Urothelium cell line (cell line): ENCODE results near the gene TRIM39.
"Not testable (repeated sequence)": the region's sequence is repeated elsewhere in the genome, so short reads cannot be mapped to it uniquely, and the experiment has no call there.

Experiments
- DNase-seq: peaks from one replicate; pipeline ENCODE4 v3.0.0; 2011; ENCODE audit warnings: low spot score, mixed read lengths
- FAIRE-seq: peaks from 2 replicates; lab custom pipeline; 2011; peaks lifted over from hg19 to GRCh38; lab: Jason Lieb, UNC

TRIM39 gene

DNA sequence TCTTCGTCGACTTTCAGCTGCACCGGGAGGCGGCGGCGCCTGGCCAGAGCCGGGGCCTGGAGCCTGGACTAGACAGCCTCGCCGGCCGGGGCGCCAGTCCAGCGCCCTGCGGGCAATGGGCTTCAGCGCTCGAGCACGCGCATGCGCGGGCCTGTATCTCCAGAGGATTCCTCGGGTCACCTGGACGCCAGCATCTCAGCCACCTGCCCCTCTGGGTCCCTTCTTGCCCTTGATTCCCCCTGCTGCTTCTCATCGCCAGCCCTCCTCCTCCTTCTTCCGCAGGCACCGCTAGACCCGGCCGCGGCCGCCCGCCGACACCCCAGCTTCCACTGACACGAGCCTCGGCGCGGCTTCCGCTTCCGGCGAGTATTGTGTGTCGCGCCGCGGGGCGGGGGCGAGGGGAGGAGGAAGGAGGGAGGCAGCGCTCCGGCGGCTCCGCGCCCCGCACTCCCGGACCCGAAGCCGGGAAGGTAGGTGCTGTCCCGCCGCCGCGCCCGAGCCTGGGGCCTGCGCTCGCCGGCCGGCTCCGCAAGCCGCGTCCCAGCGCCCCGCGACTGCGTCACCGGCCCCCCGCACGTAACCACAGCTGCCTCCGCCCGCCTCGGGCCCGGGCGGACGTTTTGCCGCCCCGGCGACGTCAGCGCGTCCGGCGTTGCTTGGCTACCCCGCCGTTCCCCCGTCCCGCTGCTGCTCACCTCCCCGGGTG lies at the start of gene TRIM39:
Gene TRIM39, plus strand, starts transcription at position 402 of the 706 bp plus-strand sequence. CDS start 2,391 bp downstream, outside the sequence.
- DNase-seq (peak; percentile 89), FAIRE-seq (peak; percentile 76)

DNA sequence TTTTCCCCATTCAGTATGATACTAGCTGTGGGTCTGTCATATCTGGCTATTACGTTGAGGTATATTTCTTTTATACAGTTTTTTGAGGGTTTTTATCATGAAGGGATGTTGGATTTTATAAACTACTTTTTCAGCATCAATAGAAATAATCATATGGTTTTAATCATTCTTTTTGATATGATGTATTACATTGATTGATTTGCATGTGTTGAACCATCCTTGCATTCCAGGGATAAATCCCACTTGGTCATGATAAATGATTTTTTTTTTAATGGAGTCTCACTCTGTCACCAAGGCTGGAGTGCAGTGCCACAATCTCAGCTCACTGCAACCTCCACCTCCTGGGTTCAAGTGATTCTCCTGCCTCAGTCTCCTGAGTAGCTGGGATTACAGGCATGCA lies 45.7 kb upstream of the TRIM39 start:
- DNase-seq, FAIRE-seq: not testable (repeated sequence)

DNA sequence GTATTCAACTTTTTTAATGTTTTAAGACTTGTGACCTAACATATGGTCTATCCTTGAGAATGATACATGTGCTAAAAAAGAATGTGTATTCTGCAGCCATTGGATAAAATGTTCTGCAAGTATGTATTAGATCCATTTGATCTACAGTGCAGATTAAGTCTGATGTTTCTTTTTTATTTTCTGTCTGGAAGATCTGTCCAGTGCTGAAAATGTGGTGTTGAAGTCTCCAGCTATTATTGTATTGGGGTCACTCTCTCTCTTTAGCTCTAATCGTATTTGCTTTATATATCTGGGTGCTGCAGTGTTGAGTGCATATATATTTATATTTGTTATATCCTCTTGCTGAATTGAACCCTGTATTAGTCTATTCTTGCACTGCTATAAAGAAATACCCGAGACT lies 44.2 kb upstream of the TRIM39 start:
- DNase-seq, result no peak
- no peak for FAIRE-seq

DNA sequence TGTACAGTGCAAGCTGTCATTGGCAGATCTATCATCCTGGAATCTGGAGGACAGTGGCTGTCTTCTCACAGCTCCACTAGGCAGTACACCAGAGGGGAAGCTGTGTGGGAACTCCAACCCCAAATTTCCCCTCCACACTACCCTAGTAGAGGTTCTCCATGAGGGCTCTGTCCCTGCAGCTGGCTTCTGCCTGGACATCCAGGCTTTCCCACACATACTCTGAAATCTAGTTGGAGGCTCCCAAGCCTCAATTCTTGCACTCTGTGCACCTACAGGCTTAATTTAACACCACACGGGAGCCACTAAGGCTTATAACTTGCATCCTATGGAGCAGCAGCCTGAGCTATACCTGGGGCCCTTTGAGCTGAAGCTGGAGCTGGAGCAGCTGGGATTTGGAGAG lies 43.0 kb upstream of the TRIM39 start:
- no peak for DNase-seq
- FAIRE-seq, result no peak

DNA sequence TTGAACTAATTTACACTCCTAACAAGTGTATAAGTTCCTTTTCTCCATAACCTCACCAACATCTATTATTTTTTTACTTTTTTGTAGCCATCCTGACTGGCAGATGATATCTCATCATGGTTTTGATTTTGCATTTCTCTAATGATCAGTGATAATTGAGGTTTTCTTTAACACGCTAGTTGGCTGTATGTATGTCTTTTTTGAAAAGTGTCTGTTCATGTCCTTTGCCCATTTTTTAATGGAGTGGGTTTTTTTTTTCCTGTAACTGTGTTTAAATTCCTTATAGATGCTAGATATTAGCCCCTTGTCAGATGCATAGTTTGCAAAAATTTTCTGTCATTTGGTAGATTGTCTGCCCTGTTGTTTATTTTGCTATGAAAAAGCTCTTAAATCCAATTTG lies 39.6 kb upstream of the TRIM39 start:
- FAIRE-seq (no peak), DNase-seq (no peak)

DNA sequence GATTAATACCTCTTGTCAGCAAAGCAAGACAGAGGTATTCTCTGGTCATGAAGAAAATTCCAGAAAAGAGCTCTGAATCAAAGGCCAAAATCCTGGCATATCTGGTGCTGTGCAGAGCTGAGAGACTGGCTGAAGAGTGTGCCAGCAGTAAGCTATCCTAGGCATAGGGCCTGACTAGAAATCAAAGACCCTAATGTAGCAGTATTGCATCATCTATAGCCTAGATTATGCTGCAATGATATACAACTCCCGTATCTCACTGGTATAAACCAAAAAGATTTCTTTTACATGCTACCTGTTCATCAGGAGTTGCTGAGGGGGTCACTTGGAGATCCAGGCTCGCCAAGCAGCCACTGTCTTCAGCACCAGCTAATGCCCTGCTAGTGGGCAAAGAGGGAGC lies 30.9 kb upstream of the TRIM39 start:
- FAIRE-seq (no peak), DNase-seq (no peak)

DNA sequence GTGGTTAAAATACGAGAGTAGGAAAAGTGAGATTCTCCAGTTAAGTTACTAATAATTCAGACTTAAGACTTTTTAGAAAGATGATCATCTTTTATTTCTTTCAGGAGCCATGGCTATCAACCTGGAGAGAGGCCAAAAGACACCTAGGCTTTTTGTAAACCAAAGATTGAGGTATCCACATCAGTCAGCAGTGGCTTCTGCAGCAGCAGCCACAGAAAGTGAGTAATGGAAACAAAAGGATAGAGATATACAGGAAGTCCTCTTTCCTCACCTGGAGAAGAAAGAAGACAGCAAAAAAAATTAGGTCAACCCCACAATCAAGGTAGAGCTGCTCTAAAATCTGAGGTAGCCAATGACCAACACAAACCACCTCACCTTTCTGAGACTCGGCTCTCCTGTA lies 22.7 kb upstream of the TRIM39 start:
- FAIRE-seq (no peak), DNase-seq (no peak)

DNA sequence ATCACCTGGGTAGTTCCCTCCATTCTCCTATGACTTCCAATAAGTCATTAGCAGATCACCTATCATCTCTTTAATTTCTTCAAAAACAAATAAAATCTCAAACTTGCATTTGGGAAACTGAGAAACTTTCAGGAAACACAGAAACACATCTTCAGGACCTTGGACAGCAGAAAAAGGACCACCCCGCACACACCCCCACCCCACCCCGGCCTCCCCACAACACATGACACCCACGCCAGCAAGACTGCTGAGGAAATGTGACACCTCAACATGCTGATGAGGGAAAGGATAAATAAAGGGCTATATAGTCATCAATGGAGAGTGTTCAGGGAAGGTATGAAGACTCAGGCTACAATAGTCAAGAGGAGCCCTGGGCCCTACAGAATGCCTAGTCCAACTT lies 15.6 kb upstream of the TRIM39 start:
- DNase-seq (no peak), FAIRE-seq (no peak)

DNA sequence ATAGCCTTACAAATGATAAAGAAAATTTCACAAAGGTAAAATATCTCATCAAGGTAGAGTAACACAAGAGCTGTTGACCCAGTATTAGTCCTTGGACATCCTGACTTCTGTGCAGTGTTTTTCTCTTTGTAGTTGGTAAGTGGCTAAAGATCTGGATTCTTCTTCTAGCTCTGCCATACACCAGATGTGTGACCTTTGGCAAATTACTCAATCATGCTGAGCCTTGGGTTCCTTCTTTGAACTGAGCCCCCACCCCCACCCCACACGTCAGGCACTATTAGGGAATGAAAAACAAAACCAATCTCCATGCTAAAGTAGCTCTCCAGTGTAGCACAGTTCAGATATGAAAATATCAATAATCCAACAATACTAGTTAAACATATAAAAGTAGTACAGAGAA lies 15.1 kb upstream of the TRIM39 start:
- no peak for FAIRE-seq
- no peak for DNase-seq

DNA sequence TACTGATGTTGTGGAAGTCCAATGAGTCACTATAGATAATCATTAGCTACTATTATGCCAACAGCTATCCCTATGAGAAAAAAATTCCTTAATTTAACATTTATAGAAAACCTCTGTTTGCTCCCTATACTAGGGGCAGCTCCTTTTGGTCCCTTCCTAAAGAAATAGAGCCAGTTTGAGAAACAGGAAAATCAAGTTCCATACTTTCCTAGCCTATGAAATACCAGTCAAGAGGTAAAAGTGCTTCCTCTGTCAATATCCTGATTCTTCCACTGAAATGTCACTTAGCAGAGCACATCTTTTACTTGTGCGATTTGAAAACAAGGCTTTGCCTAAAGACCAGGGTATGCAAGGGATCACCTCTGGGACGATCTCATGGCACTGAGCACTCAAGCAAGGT lies 14.5 kb upstream of the TRIM39 start:
- FAIRE-seq, result no peak
- no peak for DNase-seq

DNA sequence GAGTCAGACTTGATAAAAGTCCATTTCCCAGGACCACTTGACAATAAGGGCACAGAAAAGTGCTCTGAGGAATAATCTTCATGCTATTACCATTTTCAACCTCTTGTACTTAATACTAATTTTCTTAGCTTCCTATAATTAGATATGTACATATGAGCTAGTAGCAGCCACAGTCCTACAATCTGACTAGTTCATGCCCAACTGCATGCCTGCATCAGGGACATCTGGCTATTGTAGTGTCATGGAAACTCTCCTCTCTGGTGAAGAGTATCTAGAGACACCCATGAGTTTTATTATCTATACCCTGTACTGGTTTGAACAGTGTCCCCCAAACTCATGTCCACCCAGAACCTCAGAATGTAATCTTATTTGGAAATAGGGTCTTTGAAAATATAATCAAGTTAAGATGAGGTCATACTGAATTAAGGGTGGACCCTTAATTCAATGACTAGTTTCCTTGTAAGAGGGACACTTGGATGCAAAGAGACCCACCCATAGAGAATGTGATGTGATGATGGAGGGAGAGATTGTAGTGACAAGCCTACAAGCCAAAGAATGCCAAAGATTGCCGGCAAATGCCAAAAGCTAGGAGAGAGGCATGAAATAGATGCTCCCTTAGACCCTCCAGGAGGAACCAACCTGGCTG lies 13.9 kb upstream of the TRIM39 start:
- no peak for DNase-seq
- no peak for FAIRE-seq

DNA sequence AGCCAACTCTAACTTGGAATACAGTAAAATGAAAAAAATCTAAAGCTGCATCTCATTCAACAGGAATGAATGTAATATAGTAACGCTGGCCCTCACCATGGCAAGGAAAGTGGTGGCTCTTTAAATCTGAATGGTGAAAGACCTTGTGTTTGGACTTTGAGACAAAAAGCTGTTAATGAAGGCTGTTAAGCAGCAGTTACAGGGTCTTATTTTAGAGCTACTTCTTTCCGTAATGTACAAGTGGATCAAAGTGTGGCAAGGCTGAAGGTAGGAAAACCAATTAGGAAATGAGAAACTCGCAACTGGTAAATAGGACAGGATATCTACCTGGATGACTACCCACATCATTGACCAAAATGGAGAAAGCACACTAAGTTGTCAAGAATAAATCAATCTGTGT lies 11.6 kb upstream of the TRIM39 start:
- no peak for FAIRE-seq
- DNase-seq, result no peak

DNA sequence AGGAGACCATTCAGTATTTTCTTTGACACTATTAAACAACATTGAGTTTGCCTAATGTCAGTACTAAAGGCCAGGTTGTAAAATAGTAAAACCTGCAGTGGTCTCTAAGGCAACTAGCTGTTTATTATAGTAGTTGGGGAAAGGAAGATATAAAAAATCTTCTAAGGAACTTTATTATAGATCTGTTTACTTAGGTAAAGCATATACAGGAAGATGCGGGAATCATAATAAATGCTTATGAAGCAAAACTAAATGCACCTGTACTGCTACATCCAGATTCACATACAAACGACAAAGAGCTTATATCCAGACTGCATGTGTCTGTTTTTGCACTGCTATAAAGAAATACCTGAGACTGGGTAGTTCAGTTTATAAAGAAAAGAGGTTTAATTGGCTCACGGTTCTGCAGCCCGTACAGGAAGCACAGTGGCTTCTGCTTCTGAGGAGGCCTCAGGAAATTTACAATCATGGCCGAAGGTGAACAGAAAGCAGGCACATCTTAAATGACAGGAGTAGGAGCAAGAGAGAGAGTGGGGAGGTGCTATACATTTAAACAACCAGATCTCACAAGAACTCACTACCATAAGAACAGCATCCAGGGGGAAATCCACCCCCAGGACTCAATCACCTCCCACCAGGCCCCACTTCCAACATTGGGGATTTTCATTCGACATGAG lies 8.7 kb upstream of the TRIM39 start:
- FAIRE-seq (no peak), DNase-seq (no peak)

DNA sequence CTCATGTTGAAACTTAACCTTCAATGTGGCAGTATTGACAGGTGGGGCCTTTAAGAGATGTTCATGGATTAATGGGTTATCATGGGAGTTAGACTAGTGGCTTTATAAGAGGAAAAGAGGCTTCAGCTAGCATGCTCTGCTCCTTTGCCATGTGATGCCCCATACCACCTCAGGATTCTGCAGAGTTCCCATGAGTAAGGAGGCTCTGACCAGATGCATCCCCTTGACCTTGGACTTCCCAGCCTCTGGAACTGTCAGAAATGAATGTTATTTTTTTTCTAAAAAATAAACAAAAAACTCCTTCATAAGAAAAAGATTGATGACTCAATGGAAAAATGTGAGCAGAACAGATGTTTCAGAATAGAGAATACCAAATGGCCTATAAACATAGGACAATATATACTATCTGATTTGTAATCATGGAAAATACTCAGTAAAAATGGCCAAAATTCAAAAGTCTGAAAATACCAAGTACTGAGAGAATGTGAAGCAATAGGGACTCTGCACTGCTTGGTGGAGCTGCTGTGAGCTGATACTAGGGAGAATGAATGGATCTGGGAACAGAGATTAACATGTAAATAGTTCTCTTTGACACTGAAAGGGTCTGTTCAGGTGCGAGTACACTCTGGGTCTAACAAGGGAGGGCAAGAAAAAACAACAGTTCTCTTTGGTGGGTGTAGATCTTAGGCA lies 7.4 kb upstream of the TRIM39 start:
- no peak for DNase-seq
- no peak for FAIRE-seq

DNA sequence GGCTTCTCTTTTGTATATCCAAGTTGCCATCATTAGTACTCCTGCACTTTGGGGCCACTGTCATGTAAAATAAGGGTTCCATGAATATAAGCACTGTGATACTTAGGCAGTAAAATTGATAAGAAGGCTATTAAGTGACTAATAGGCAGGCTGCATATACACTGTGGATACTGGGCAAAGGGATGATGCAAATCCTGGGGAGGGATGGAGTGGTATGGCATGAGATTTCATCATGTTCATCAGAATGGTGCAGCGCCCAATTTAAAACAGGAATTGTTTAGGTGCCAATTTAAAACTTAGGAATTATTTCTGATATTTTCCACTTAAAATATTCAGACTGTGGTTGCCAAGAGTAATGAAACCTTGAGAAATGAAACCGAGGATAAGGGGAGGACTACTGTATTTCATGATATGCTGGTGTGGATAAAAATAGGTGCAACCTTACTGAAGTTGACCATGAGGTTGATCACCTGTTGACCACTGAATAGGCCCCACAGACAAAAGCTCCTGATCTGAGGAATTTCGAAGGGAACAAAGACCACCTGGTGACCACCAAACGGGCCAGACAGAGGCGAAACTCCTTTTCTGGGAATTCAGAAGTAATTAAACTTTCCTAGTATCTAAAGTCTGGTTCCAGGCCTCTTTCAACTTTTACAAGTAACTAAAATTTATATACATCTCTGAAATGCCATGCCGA lies 4.9 kb upstream of the TRIM39 start:
- DNase-seq (no peak), FAIRE-seq (no peak)

DNA sequence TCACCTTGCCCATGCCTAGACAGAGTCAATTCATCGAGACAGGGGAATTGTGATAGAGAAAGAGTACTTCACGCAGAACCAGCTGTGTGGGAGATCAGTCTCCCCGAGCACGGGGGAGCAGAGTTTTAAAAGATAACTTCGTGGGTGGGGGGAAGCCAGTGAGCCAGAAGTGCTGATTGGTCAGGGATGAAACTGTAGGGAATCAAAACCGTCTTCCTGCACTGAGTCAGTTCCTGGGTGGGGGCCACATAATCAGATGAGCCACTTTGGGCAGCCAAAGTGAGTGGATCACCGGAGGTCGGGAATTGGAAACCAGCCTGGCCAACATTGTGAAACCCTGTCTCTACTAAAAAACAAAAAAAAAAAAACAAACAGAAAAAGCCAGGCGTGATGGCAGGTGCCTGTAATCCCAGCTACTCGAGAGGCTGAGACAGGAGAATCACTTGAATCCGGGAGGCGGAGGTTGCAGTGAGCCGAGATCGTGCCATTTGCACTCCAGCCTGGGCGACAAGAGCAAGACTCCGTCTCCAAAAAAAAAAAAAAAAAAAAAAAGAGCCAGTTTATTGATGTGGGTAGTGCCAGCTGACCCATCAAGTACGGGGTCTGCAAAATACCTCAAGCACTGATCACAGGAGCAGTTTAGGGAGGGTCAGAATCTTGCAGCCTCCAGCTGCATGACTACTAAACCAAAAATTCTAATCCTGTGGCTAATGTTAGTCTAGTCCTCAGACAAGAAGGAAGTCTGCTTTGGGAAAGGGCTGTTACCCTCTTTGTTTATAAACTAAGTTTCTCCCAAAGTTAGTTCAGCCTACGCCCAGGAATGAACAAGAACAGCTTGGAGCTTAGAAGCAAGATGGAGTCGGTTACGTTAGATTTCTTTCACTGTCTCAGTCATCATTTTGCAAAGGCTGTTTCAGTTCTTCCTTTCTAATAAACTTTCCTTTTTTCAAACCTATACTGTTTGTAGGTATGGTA lies 3.9 kb upstream of the TRIM39 start:
- DNase-seq, result no peak
- FAIRE-seq, result no peak

DNA sequence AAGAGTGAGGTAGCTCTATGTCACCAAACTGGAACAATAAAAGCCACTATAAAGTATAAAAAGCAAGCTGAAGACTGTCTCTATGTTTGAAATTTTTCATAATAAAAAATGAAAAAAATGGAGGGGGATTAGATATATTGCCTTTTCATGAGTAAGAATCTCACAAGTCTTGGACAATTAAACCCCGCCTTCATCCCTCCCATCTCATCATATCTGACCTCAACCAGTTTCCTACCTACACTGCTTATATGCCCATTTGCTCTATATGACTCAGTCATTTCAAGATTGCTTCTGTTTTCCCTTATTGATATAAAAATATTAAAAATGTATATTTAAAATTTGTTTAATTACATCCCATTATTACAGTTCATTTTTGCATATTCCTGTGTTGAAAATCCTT lies 2.9 kb upstream of the TRIM39 start:
- FAIRE-seq, result no peak
- DNase-seq, result no peak

DNA sequence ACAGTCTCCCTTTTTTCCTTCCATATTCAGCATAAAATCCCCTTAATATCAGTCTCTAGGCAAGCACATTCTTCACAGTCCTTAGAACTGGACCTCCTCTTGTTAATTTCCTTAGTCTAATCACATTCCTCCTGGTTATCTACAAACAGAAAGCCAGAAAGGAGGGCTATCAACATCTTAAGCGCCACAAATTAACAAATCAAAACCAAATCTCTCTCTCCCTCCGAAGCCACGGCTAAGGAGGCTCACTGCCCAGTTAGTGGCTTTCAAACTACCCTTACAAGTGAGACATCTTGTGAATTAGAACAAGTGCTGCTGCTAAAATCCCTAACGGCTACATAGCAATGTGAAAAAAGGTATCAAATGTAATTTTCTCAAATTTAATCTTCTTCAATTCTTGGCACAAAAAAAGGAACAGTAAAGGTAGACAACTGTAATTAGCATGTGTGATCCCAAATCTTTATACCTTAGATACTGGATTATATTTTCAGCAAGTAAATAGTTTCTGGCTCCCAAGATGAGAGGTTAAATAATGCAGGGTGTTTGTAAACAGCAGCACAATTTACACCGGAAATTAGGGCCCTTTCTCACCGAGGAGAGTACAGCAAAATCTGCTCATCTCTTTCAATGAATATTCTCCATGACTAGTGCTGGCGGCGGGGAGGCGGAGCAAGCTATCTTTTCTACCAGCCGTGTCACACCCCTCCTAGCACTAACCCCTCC lies 1.4 kb upstream of the TRIM39 start:
- FAIRE-seq, result no peak

DNA sequence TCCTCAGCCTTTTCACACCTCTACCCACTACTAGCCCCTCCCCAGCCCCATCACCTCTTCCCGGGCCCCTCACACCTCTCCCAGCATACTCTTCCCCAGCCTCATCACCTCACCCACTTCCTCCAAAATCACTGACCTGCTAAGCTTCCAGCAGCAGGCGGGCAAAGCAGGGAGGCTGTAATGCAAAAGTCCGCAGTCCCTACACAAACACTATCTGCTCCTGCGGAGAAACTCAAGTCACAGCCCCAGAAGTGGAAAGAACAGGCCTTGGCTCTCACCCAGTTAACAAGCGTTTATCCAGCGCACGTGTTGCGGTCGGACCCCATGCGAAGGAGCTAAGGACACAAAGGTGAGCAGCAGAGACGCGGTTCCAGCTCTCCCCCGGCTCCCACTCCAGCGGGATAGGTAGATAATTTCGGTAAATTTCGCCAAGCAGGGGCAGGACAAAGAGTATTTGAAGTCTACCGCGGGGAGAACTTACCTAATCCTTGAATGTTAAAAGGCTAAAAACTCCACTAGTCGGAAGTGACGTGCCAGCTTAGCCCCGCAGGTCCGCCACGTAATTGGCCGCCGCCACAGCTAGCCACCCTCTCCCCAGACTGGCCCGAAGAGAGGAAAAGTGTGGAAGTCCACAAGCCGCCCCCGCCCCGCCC lies 728 bp upstream of the TRIM39 start:
- FAIRE-seq, result no peak
- DNase-seq, result no peak

More for the DNA sequence above, 1.4 kb upstream of the TRIM39 start:
- peak; percentile 66 for DNase-seq
